B cell (primary cell): ENCODE data around the gene CTNNA2. TPM values are rescaled to one million over a fixed set of nuclear protein-coding genes. Genes with fewer than 3 reads are reported as not detected.

Experiments
- ATAC-seq: fragments of 200-7000 bp; cut with Tn5 transposase; one replicate; pipeline ENCODE4 v1.10.0; 2021; ENCODE audit warnings: low read depth, mild to moderate bottlenecking, moderate number of reproducible peaks, moderate library complexity
- CTCF ChIA-PET: fragments of 350-600 bp; sonication (Branson Sonifier 250); formaldehyde crosslinking; loops from one replicate; lab custom pipeline; 2021; ENCODE audit warnings: antibody characterized with exemption, inconsistent platforms; lab: Charles Lee
- POLR2A ChIA-PET: fragments of 350-600 bp; sonication (Branson Sonifier 250); formaldehyde crosslinking; loops from one replicate; lab custom pipeline; 2021; ENCODE audit warnings: antibody characterized with exemption; lab: Charles Lee
- DNase-seq: peaks from one replicate; pipeline ENCODE4 v3.0.0; 2013
- H2AFZ ChIP-seq: 2 replicates; pipeline ENCODE4 v1.6.1; 2012; ENCODE audit warnings: mild to moderate bottlenecking, low read depth, low read length; ENCODE audit not compliant: insufficient read depth, poor library complexity, severe bottlenecking
- H3K27ac ChIP-seq, 2 donors: 1 replicate in 1 of 2; 2 replicates in 1 of 2; pipeline ENCODE4 v1.5.1; 2012 to 2013; ENCODE audit warnings: low read length in 2 of 2, mild to moderate bottlenecking in 2 of 2, moderate library complexity in 1 of 2
- H3K27me3 ChIP-seq, 4 experiments: fragments of 200-600 bp in 1 of 4; sonication (generic) in 1 of 4; replicated peaks in 1 of 4; 1 replicate in 2 of 4; 2 replicates in 2 of 4; pipeline versions ENCODE4 v1.6.1 to v1.7.0; 2013 to 2016; ENCODE audit warnings: low read length in 3 of 4, mild to moderate bottlenecking in 2 of 4, mixed read lengths in 1 of 4, moderate library complexity in 1 of 4; ENCODE audit not compliant: insufficient read depth in 4 of 4, control insufficient read depth in 3 of 4; ENCODE audit errors: control extremely low read depth in 1 of 4
- H3K36me3 ChIP-seq, 2 experiments: replicated peaks in 1 of 2; 1 replicate in 1 of 2; 2 replicates in 1 of 2; pipeline versions ENCODE4 v1.6.1 to v1.7.1; 2013; ENCODE audit warnings: low read length in 1 of 2; ENCODE audit not compliant: insufficient read depth in 2 of 2, control insufficient read depth in 1 of 2; ENCODE audit errors: control extremely low read depth in 1 of 2, extremely low read depth in 1 of 2
- H3K4me1 ChIP-seq, 2 donors: fragments of 200-600 bp in 1 of 2; sonication (generic) in 1 of 2; 1 replicate in 1 of 2; 2 replicates in 1 of 2; pipeline versions ENCODE4 v1.5.1 to v1.6.1; 2013 to 2017; ENCODE audit warnings: low read length in 2 of 2; ENCODE audit not compliant: control insufficient read depth in 2 of 2, insufficient read depth in 2 of 2
- H3K4me2 ChIP-seq: replicated peaks from 2 replicates; pipeline ENCODE3; 2012; ENCODE audit warnings: mild to moderate bottlenecking, low read depth, low read length; ENCODE audit not compliant: poor library complexity, severe bottlenecking
- H3K4me3 ChIP-seq, 5 experiments: fragments of 200-600 bp in 1 of 5; sonication (generic) in 1 of 5; 1 replicate in 3 of 5; 2 replicates in 2 of 5; pipeline versions ENCODE4 v1.5.1 to v1.7.0; 2011 to 2016; ENCODE audit warnings: low read length in 4 of 5, mild to moderate bottlenecking in 4 of 5, low read depth in 2 of 5, control low read depth in 1 of 5, moderate library complexity in 1 of 5; ENCODE audit not compliant: insufficient read depth in 1 of 5; ENCODE audit errors: control extremely low read depth in 1 of 5, extremely low read depth in 1 of 5
- H3K79me2 ChIP-seq: fragments of 200-600 bp; sonication (generic); one replicate; pipeline ENCODE4 v1.6.0; 2016; ENCODE audit warnings: low read length; ENCODE audit not compliant: control insufficient read depth, insufficient read depth
- H3K9ac ChIP-seq: fragments of 200-600 bp; sonication (generic); 2 replicates; pipeline ENCODE4 v1.6.1; 2017; ENCODE audit warnings: mild to moderate bottlenecking, low read length, moderate library complexity
- H3K9me3 ChIP-seq, 3 donors: one replicate each; pipeline versions ENCODE4 v1.6.1 to v1.7.1; 2013; ENCODE audit warnings: low read length in 2 of 3; ENCODE audit not compliant: control insufficient read depth in 2 of 3, insufficient read depth in 1 of 3; ENCODE audit errors: control extremely low read depth in 1 of 3
- H4K20me1 ChIP-seq: 2 replicates; pipeline ENCODE4 v1.6.0; 2012; ENCODE audit warnings: mild to moderate bottlenecking, low read length; ENCODE audit not compliant: insufficient read depth, control insufficient read depth, poor library complexity, severe bottlenecking
- H3K27ac Mint-ChIP-seq: one replicate; pipeline ENCODE4 v1.8.0; 2021; ENCODE audit warnings: mixed read lengths
- H3K27me3 Mint-ChIP-seq: one replicate; pipeline ENCODE4 v1.8.0; 2021; ENCODE audit warnings: mixed read lengths
- H3K4me1 Mint-ChIP-seq: one replicate; pipeline ENCODE4 v1.8.0; 2021; ENCODE audit warnings: mixed read lengths
- H3K4me3 Mint-ChIP-seq: one replicate; pipeline ENCODE4 v1.8.0; 2021; ENCODE audit warnings: mixed read lengths
- H3K9me3 Mint-ChIP-seq: one replicate; pipeline ENCODE4 v1.8.0; 2022; ENCODE audit warnings: mixed read lengths; ENCODE audit not compliant: insufficient read depth
- CTCF ChIP-seq: fragments of 200-600 bp; IDR thresholded peaks from one replicate; pipeline ENCODE4 v1.8.0; 2022; ENCODE audit warnings: antibody characterized with exemption, mild to moderate bottlenecking
- EZH2 ChIP-seq: IDR thresholded peaks from 2 replicates; pipeline ENCODE4 v1.6.1; 2012; ENCODE audit warnings: borderline replicate concordance, low read depth, mild to moderate bottlenecking, moderate library complexity, low read length; ENCODE audit not compliant: insufficient read depth, poor library complexity, severe bottlenecking
- WGBS: methylation state at CpG from one replicate; pipeline ENCODE4 v1.1.5; 2013; ENCODE audit warnings: missing lambda C conversion rate; ENCODE audit not compliant: insufficient coverage; 5-methylcytosine and 5-hydroxymethylcytosine counted together
- intact Hi-C: fragments of 100-400 bp; cut with micrococcal nuclease; formaldehyde crosslinking; loops from one replicate; pipeline ENCODE4 v1.10.0; 2022
- polyA plus RNA-seq: library from polyadenylated mRNA; depleted of rRNA; stranded (reverse); fragments of >200 nt; gene quantifications from 2 replicates; pipeline ENCODE4 v1.2.3, GENCODE V29; 2012
- total RNA-seq, 2 donors: library from RNA; stranded (reverse); fragments of 120-200 nt in 1 of 2; gene quantifications; 1 replicate in 1 of 2; 2 replicates in 1 of 2; pipeline versions ENCODE4 v1.2.3 to v1.2.4, GENCODE V29; 2013 to 2022

Gene CTNNA2
- total and polyA plus RNA-seq, 2 donors (not counting 1 experiment from before 2014, with no cell fraction given): not detected

GRCh38 chr2:80340022-80340421 lies 827.2 kb downstream of the CTNNA2 start:
- CTCF ChIA-PET: no interaction called here
- Mint-ChIP-seq H3K9me3 (peaks cover 9% of the 10 kb centered on the region), H3K4me1 (no peaks in the 10 kb centered on the region), H3K27ac (no peak overlapping the region), H3K4me3 (no peak overlapping the region), H3K27me3 (no peaks in the 10 kb centered on the region)
- H3K4me1 ChIP-seq: no peaks in the 10 kb centered on the region
- POLR2A ChIA-PET: no interaction called here
- no peak for TF ChIP-seq EZH2
- H4K20me1 ChIP-seq: no peaks in the 10 kb centered on the region
- no peak for DNase-seq
- no peaks in the 10 kb centered on the region for H3K36me3 ChIP-seq
- H3K4me3 ChIP-seq: no peak overlapping the region
- H2AFZ ChIP-seq: no peak overlapping the region
- intact Hi-C loops: no loop called here
- H3K4me2 ChIP-seq: no peak overlapping the region
- no peak overlapping the region for H3K27ac ChIP-seq
- no peaks in the 10 kb centered on the region for H3K79me2 ChIP-seq
- H3K9me3 ChIP-seq: peaks cover 0 to 3% (median 0%) of the 10 kb centered on the region in 3 donors
- no peak overlapping the region for H3K9ac ChIP-seq
- WGBS: 100% methylated on average over 1 of the region's 3 CpGs
- H3K27me3 ChIP-seq: no peaks in the 10 kb centered on the region
- ATAC-seq: no peak

- intact Hi-C loops: no loop called here
- ChIA-PET CTCF (no interaction called here), POLR2A (no interaction called here)
- Mint-ChIP-seq H3K4me3 (no peak overlapping the region), H3K9me3 (peaks cover 5% of the 10 kb centered on the region), H3K27ac (no peak overlapping the region), H3K27me3 (no peaks in the 10 kb centered on the region), H3K4me1 (no peaks in the 10 kb centered on the region)
- Histone ChIP-seq H3K4me2 (no peak overlapping the region), H3K9ac (no peak overlapping the region), H3K79me2 (no peaks in the 10 kb centered on the region), H3K27me3 (no peaks in the 10 kb centered on the region), H4K20me1 (no peaks in the 10 kb centered on the region), H3K9me3 (peaks cover 0 to 3% (median 1%) of the 10 kb centered on the region in 3 donors), H2AFZ (no peak overlapping the region), H3K4me3 (no peak overlapping the region), H3K4me1 (no peaks in the 10 kb centered on the region), H3K36me3 (no peaks in the 10 kb centered on the region), H3K27ac (no peak overlapping the region)
- ATAC-seq (no peak), DNase-seq (no peak)
- TF ChIP-seq CTCF: no peak
- TF ChIP-seq EZH2: no peak
- no CpG with 5 or more reads among the region's 1 CpG for WGBS
Measured at GRCh38 chr2:80348078-80348477, 835.2 kb downstream of the CTNNA2 start.
